Liver (tissue), 9 donors: Measurements from ENCODE around the gene MPC1. TPM values are rescaled to one million over a fixed set of nuclear protein-coding genes. Genes with fewer than 3 reads are reported as not detected.

ENCODE experiments used
- DNase-seq: peaks from one replicate; pipeline ENCODE4 v3.0.0-alpha.2; 2017; ENCODE audit warnings: low spot score
- H3K27ac ChIP-seq, 2 donors: one replicate each; pipeline ENCODE4 v1.7.0; 2013; ENCODE audit warnings: inconsistent platforms in 2 of 2, low read length in 2 of 2, control low read depth in 1 of 2, low read depth in 1 of 2, mild to moderate bottlenecking in 1 of 2
- H3K27me3 ChIP-seq, 4 donors: one replicate each; pipeline versions ENCODE4 v1.6.1 to v1.7.0; 2013; ENCODE audit warnings: low read length in 3 of 4, inconsistent platforms in 1 of 4, mild to moderate bottlenecking in 1 of 4, moderate library complexity in 1 of 4; ENCODE audit not compliant: control insufficient read depth in 4 of 4, insufficient read depth in 4 of 4
- H3K36me3 ChIP-seq, 4 donors: one replicate each; pipeline versions ENCODE4 v1.6.1 to v1.7.0; 2013; ENCODE audit warnings: low read length in 3 of 4, mild to moderate bottlenecking in 3 of 4, low read depth in 1 of 4, moderate library complexity in 1 of 4; ENCODE audit not compliant: control insufficient read depth in 4 of 4, insufficient read depth in 3 of 4
- H3K4me1 ChIP-seq, 4 donors: one replicate each; pipeline versions ENCODE4 v1.6.1 to v1.7.0; 2013; ENCODE audit warnings: low read length in 3 of 4, mild to moderate bottlenecking in 3 of 4, moderate library complexity in 1 of 4; ENCODE audit not compliant: control insufficient read depth in 4 of 4, insufficient read depth in 4 of 4
- H3K4me3 ChIP-seq, 3 donors: one replicate each; pipeline versions ENCODE4 v1.6.1 to v1.7.0; 2013; ENCODE audit warnings: low read length in 3 of 3, control low read depth in 1 of 3, low read depth in 1 of 3, mild to moderate bottlenecking in 1 of 3
- H3K9ac ChIP-seq, 2 donors: one replicate each; pipeline ENCODE4 v1.7.0; 2013; ENCODE audit warnings: low read length in 2 of 2, mild to moderate bottlenecking in 2 of 2, moderate library complexity in 2 of 2, control low read depth in 1 of 2, low read depth in 1 of 2
- H3K9me3 ChIP-seq, 4 donors: one replicate each; pipeline versions ENCODE4 v1.6.1 to v1.7.0; 2013; ENCODE audit warnings: low read length in 3 of 4; ENCODE audit not compliant: control insufficient read depth in 4 of 4
- FOXA1 ChIP-seq: IDR thresholded peaks from 2 replicates; pipeline ENCODE4 v1.6.1; 2016; ENCODE audit warnings: antibody characterized with exemption
- FOXA2 ChIP-seq: IDR thresholded peaks from 2 replicates; pipeline ENCODE4 v1.6.1; 2016; ENCODE audit warnings: antibody characterized with exemption
- GABPA ChIP-seq, 2 donors: IDR thresholded peaks in 1 of 2; conservative IDR thresholded peaks in 1 of 2; 2 replicates each; pipeline ENCODE4 v1.6.1; 2016; ENCODE audit warnings: antibody characterized with exemption in 2 of 2, mild to moderate bottlenecking in 1 of 2, moderate library complexity in 1 of 2
- HNF4A ChIP-seq, 2 donors: conservative IDR thresholded peaks; 2 replicates each; pipeline ENCODE4 v1.6.1; 2016; ENCODE audit warnings: antibody characterized with exemption in 2 of 2, mild to moderate bottlenecking in 2 of 2
- HNF4G ChIP-seq: IDR thresholded peaks from 2 replicates; pipeline ENCODE4 v1.6.1; 2016; ENCODE audit warnings: antibody characterized with exemption
- JUND ChIP-seq, 2 donors: IDR thresholded peaks; 2 replicates each; pipeline ENCODE4 v1.6.1; 2016; ENCODE audit warnings: antibody characterized with exemption in 2 of 2
- NR2F2 ChIP-seq: IDR thresholded peaks from 2 replicates; pipeline ENCODE4 v1.6.1; 2016; ENCODE audit warnings: antibody characterized with exemption
- RAD21 ChIP-seq, 2 donors: IDR thresholded peaks; 2 replicates each; pipeline ENCODE4 v1.6.1; 2016; ENCODE audit warnings: antibody characterized with exemption in 2 of 2, mild to moderate bottlenecking in 2 of 2
- RXRA ChIP-seq, 2 donors: IDR thresholded peaks; 2 replicates each; pipeline ENCODE4 v1.6.1; 2017 to 2018; ENCODE audit warnings: antibody characterized with exemption in 2 of 2, mild to moderate bottlenecking in 1 of 2
- SP1 ChIP-seq: IDR thresholded peaks from 2 replicates; pipeline ENCODE4 v1.6.1; 2018; ENCODE audit warnings: antibody characterized with exemption, mild to moderate bottlenecking
- TAF1 ChIP-seq: conservative IDR thresholded peaks from 2 replicates; pipeline ENCODE4 v1.6.1; 2016; ENCODE audit warnings: antibody characterized with exemption, mild to moderate bottlenecking
- YY1 ChIP-seq: IDR thresholded peaks from 2 replicates; pipeline ENCODE4 v1.6.1; 2016; ENCODE audit warnings: antibody characterized with exemption, mild to moderate bottlenecking
- WGBS: extraction: QIAGEN DNeasy Blood & Tissue Kit; methylation state at CpG from one replicate; pipeline ENCODE4 v1.1.7; 2013; 5-methylcytosine and 5-hydroxymethylcytosine counted together
- polyA plus RNA-seq, 2 donors: library from polyadenylated mRNA; stranded (reverse) in 1 of 2; unstranded in 1 of 2; fragments of 200-250 nt in 1 of 2; fragments of >200 nt in 1 of 2; fragmentation: Nextera tagmentation in 1 of 2; extraction: Ambion mirVana in 1 of 2; gene quantifications; one replicate each; pipeline versions ENCODE4 v1.2.1 to v1.2.3, GENCODE V29; 2013 to 2015
- total RNA-seq, 2 donors: library from RNA; depleted of rRNA; stranded (reverse); fragments of >200 nt; gene quantifications; one replicate each; pipeline ENCODE4 v1.2.3, GENCODE V29; 2014
- TF ChIP-seq, protein P1 (sequence below): IDR thresholded peaks from 2 replicates; pipeline ENCODE4 v1.6.1; 2016; ENCODE audit warnings: antibody characterized with exemption
- TF ChIP-seq, protein P2 (sequence below): IDR thresholded peaks from 2 replicates; pipeline ENCODE4 v1.6.1; 2016; ENCODE audit warnings: antibody characterized with exemption
- TF ChIP-seq, protein P3 (sequence below): IDR thresholded peaks from 2 replicates; pipeline ENCODE4 v1.6.1; 2016; ENCODE audit warnings: antibody characterized with exemption
- TF ChIP-seq, protein P4 (sequence below): IDR thresholded peaks from 2 replicates; pipeline ENCODE4 v1.6.1; 2016; ENCODE audit warnings: antibody characterized with exemption, mild to moderate bottlenecking
- donor health status: healthy.
- donor health status: healthy.
- donor health status: healthy.
- donor health status: healthy.
- donor health status: healthy.

The MPC1 gene
- total and polyA plus RNA-seq, 4 donors: 79.7 to 478 (median 237) TPM

DNA sequence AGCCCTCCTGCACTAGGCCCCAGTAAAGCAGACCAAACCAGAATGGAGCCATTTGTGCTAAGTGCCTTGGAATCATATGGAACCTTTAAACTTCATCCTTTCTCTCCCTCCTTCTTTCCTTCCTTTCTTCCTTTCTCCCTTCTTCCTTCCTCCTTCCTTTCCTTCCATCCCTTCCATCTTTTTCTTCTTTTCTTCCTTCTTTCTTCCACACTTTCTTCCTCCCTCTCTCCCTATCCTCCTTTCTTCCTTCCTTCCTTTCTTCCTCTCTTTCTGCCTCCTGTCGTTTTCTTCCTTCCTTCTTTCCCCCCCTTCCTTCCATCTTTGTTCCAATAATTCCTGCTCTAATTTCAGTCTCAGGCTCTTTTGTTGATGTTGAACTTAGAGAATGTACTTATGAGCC is 29.2 kb downstream of the MPC1 start:
- H3K9ac ChIP-seq: no peak overlapping the region
- no peaks in the 10 kb centered on the region for H3K36me3 ChIP-seq
- H3K4me1 ChIP-seq: peaks cover 1 to 24% (median 10%) of the 10 kb centered on the region in 4 donors
- no peak for DNase-seq
- no peak overlapping the region for H3K27ac ChIP-seq
- WGBS: 85% methylated on average over 1 of the region's 1 CpG
- no peak overlapping the region for H3K4me3 ChIP-seq
- TF ChIP-seq HNF4A (conservative IDR thresholded peaks at IDR 0.05) (no peak), FOXA2 (no peak), HNF4G (no peak), NR2F2 (no peak)
- H3K27me3 ChIP-seq: no peaks in the 10 kb centered on the region
- H3K9me3 ChIP-seq: no peaks in the 10 kb centered on the region

DNA sequence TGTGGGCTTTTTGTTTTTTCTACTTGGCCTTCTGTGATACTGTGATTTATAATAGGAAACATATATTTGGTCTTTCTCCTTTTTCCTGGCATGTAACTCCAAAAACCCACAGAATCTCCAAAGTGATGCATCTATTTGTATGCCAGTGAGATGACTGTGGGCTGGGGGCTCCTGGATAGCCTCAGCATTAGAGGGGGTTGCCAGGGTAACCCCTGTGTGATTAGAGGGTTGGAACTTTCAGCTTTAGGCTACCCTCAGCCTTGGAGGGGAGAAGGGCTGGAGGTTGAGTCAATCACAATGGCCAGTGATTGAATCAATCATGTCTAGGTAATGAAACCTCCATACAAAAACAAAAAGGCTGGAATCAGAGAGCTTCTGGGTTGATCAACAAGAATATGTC is 29.8 kb downstream of the MPC1 start:
- H3K27me3 ChIP-seq: no peaks in the 10 kb centered on the region
- H3K9ac ChIP-seq: no peak overlapping the region
- H3K4me1 ChIP-seq: peaks cover 1 to 29% (median 14%) of the 10 kb centered on the region in 4 donors
- TF ChIP-seq YY1 (no peak), GABPA (IDR thresholded peaks at IDR 0.05 in 1 of 2, conservative IDR thresholded peaks at IDR 0.05 in 1 of 2) (no peak), RXRA (IDR thresholded peaks at IDR 0.05) (no peak), FOXA2 (no peak), TAF1 (no peak), SP1 (no peak), FOXA1 (no peak), HNF4G (no peak), JUND (IDR thresholded peaks at IDR 0.05) (no peak), RAD21 (IDR thresholded peaks at IDR 0.05) (no peak)
- TF ChIP-seq, protein P1, sequence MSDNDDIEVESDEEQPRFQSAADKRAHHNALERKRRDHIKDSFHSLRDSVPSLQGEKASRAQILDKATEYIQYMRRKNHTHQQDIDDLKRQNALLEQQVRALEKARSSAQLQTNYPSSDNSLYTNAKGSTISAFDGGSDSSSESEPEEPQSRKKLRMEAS: no peak
- TF ChIP-seq, protein P2, sequence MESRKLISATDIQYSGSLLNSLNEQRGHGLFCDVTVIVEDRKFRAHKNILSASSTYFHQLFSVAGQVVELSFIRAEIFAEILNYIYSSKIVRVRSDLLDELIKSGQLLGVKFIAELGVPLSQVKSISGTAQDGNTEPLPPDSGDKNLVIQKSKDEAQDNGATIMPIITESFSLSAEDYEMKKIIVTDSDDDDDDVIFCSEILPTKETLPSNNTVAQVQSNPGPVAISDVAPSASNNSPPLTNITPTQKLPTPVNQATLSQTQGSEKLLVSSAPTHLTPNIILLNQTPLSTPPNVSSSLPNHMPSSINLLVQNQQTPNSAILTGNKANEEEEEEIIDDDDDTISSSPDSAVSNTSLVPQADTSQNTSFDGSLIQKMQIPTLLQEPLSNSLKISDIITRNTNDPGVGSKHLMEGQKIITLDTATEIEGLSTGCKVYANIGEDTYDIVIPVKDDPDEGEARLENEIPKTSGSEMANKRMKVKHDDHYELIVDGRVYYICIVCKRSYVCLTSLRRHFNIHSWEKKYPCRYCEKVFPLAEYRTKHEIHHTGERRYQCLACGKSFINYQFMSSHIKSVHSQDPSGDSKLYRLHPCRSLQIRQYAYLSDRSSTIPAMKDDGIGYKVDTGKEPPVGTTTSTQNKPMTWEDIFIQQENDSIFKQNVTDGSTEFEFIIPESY: no peak
- TF ChIP-seq, protein P3, sequence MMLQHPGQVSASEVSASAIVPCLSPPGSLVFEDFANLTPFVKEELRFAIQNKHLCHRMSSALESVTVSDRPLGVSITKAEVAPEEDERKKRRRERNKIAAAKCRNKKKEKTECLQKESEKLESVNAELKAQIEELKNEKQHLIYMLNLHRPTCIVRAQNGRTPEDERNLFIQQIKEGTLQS: no peak
- TF ChIP-seq, protein P4, sequence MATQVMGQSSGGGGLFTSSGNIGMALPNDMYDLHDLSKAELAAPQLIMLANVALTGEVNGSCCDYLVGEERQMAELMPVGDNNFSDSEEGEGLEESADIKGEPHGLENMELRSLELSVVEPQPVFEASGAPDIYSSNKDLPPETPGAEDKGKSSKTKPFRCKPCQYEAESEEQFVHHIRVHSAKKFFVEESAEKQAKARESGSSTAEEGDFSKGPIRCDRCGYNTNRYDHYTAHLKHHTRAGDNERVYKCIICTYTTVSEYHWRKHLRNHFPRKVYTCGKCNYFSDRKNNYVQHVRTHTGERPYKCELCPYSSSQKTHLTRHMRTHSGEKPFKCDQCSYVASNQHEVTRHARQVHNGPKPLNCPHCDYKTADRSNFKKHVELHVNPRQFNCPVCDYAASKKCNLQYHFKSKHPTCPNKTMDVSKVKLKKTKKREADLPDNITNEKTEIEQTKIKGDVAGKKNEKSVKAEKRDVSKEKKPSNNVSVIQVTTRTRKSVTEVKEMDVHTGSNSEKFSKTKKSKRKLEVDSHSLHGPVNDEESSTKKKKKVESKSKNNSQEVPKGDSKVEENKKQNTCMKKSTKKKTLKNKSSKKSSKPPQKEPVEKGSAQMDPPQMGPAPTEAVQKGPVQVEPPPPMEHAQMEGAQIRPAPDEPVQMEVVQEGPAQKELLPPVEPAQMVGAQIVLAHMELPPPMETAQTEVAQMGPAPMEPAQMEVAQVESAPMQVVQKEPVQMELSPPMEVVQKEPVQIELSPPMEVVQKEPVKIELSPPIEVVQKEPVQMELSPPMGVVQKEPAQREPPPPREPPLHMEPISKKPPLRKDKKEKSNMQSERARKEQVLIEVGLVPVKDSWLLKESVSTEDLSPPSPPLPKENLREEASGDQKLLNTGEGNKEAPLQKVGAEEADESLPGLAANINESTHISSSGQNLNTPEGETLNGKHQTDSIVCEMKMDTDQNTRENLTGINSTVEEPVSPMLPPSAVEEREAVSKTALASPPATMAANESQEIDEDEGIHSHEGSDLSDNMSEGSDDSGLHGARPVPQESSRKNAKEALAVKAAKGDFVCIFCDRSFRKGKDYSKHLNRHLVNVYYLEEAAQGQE: no peak
- H3K36me3 ChIP-seq: no peaks in the 10 kb centered on the region
- H3K27ac ChIP-seq: no peak overlapping the region
- no peaks in the 10 kb centered on the region for H3K9me3 ChIP-seq
- no peak for DNase-seq
- no peak overlapping the region for H3K4me3 ChIP-seq
